Measurements from ENCODE around the gene ITPR2.
A peak's percentile ranks its signal among the peaks of the same experiment; 100 is the strongest.
"Not testable (repeated sequence)": the region's sequence is repeated elsewhere in the genome, so short reads cannot be mapped to it uniquely, and the experiment has no call there.

The ITPR2 gene

GRCh38 chr12:26654623-26655022 lies 178.4 kb downstream of the ITPR2 start:
- DNase-seq = no peak

DNA sequence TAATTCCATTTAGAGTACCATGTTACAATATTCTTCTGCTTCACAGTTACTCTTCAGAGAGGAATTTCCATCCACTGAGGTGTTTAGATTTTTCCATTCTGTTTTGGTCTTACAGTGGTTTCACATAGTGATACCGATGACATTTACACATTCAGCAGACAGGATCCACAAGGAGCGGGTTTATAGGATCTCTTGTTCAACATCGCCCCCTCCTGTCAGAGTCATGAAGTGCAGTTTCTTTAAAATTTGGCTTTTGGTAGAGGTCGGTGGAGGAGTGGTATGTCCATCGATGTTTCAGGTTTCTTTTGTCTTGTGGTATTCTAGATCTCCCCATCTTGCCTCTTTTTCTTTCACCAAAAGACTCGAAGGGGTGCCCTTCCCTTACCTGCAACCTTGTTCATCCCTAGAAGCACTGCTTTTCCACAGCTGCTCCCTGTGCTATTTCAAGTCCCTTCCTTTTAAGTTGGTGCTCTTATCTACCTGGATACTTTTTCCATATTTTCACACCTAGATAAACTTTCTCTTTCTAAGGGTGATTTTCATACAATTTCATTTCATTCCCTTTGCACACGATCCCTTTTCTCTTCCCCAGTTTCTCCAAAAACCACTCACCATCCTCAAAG lies 181.3 kb downstream of the ITPR2 start:
- peak; percentile 3 to 83 for DNase-seq

DNA sequence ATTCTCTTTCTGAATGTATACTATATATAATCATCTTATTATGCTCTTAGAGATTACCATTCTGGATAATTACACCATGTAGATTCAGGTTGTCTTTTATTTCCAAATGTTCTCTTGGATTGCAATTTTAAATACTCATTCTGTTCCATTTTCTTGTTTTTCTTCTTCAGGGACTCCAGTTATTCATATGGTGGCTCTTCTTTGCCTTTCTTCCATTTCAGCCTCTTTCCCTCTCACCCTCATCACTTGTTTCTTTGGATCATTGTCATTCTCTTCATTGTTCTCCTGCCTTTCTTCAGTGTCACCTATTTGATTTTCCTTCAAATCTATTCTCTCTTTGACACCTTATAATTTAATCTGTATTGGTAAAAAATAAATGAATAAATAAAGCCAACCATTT lies 182.0 kb downstream of the ITPR2 start:
- DNase-seq = no peak

- no peak for DNase-seq
Observed at GRCh38 chr12:26648999-26649398, 184.0 kb downstream of the ITPR2 start.

DNA sequence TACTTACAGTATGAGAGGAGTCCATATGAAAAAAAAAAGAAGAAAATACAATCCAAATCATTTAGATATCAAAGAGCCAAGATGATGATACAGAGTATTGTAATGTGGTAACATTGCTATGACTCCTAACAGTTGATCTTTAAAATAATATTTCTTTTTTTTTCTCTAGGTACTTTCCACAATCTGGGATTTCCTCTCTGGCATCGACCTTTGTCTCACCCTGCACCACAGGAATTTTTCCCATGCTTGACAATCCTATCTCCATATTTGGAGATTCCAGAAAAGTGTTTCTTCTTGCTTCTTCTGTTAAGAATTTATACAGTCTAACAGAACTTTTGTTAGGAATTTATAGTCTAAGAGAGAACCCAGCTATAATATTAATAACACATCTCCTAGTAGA lies 184.4 kb downstream of the ITPR2 start:
- no peak for DNase-seq

DNA sequence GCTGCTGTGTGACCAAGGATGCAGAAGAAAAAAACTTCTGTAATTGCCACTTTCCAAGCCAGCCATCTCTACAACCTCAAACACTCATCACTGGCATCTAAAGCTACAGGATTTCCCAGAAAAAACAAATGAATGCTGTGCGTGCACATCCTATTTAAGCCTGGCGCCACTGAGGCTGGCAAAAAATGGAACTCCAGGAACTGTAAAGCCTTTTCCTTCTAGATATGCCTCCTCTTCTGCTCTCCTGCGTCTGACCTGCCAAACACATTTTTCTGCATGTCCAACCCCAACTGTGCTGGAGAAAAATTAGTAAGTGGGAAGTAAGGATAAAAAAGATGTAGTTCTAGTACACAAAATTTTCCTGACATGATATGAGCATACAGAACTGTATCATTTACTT lies 184.9 kb downstream of the ITPR2 start:
- no peak for DNase-seq

GRCh38 chr12:26647088-26647487 lies 185.9 kb downstream of the ITPR2 start:
- DNase-seq = no peak

GRCh38 chr12:26646571-26646970 lies 186.4 kb downstream of the ITPR2 start:
- no peak for DNase-seq

DNA sequence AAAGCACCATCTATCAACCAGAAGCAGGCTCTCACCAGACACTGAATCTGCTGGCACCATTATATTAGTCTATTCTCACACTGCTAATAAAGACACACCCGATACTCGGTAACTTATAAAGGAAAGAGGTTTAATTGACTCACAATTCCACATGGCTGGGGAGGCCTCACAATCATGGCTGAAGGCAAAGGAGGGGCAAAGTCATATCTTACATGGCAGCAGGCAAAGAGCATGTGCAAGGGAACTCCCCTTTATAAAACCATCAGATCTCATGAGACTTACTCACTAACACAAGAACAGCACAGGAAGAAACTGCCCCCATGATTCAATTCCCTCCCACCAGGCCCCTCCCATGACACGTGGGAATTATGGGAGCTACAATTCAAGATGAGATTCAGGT lies 188.6 kb downstream of the ITPR2 start:
- DNase-seq = not testable (repeated sequence)

DNA sequence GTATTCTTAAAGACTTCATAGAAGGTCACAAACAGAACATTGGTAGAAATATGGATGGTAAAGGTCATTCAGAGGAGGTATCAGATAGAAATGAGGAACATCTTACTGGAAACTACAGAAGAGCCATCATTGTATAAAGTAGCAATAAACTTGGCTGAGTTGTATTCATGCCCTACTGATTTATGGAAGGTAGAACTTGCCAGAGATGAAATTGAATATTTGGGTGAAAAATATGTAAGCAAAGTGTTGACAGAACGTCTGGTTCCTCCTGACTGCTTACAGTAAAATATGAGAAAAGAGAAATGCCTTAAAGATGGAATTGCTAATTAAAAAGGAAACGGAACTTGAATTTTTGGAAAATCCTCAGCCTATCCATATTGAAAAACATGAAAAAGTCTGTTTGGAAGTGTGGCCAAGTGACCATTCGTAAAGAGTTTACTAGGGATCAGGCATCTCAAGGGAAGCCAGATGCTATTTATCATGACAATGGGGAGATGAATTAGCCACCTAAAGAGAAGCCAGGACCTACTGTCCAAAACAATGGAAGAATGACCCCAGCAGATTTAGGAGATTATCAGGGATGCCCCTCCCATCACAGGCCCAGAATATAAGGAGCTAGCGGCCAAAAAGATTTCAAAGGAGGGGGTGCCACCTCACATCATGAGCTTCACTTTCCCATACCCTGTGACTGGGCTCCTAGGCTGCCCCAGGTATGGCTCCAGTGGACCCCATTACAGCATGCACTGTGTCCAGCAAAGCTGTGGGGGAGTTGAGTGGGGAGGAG lies 189.3 kb downstream of the ITPR2 start:
- no peak for DNase-seq

GRCh38 chr12:26642361-26642760 lies 190.6 kb downstream of the ITPR2 start:
- DNase-seq = no peak

GRCh38 chr12:26636710-26637328 lies 196.2 kb downstream of the ITPR2 start:
- DNase-seq = no peak

- DNase-seq = no peak
Observed at GRCh38 chr12:26633591-26634210, 199.3 kb downstream of the ITPR2 start.

- no peak for DNase-seq
Observed at GRCh38 chr12:26632756-26633155, 200.2 kb downstream of the ITPR2 start.

DNA sequence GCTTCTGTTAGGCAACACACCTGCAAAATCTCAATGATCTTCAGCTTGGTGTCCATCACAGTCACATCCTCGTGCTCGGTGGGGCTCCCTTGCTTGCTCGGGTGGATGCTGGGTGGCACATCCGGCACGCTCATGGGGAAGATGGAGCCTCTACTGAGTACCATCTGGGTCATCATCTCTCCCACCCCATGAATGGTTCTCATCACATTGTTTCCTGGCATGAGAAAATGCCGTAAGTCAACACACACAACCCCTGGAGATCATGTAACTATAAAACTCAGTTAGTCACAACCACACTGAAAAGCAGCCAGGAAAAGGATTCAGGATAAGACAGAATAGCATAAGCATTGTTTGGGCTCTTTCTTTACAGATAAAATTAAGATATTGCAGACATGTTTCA lies 201.1 kb downstream of the ITPR2 start:
- no peak for DNase-seq

- no peak for DNase-seq
Observed at GRCh38 chr12:26630546-26631027, 202.4 kb downstream of the ITPR2 start.

DNA sequence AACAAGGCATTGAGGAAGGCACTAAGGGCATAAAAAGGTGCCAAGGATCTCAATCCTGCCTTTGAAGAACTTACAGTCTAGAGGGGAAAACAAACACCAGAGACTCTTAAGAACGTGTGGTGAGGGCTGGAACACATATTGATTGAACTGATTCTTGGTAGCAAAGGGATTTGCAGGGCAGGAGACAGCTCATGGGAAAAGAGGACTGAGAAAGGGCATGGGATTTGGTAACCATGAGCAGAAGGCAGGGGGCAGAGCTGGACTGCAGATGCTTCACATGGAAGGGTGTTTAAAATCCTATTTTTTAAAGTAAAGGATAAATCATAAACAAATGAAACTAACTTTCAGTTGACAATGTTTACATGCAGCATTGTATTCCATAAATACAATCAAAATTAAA lies 203.1 kb downstream of the ITPR2 start:
- DNase-seq = no peak

DNA sequence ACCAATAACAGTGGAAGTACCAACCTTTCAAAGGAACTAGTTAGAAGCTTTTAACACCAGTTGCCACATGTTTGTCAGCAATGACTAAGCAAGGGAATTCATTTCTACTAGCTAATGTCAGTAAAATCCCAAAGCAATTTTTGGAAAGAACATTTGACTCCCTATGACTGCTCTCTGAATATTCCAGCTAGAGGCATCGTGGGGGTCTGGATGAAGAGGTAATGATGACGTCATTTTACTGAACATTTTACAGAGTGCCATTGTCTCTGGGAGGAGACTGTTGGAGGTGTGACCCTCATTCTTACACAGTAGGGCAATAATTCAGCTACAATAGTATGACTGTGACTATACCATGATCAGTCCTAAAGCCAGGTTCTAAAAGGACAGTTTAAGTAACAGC lies 204.8 kb downstream of the ITPR2 start:
- no peak for DNase-seq

GRCh38 chr12:26627335-26627734 lies 205.7 kb downstream of the ITPR2 start:
- no peak for DNase-seq

DNA sequence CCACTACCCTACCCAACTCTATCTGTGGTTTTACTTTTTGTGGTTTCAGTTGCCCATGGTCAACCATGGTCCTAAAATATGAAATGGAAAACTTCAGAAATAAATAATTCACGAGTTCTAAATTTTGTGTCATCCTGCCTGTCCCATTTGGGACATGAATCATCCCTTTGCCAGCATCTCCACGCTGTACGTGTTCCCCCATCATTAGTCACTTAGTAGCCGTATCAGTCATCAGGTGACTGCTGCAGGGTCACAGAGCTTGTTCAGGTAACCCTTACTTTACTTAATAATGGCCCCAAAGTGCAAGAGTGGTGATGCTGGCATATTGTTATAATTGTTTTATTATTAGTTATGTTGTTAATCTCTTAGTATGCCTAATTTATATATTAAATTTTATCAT lies 209.9 kb downstream of the ITPR2 start:
- DNase-seq = no peak

- peak in 1 of 2 experiments; percentile 50 for DNase-seq
Observed at GRCh38 chr12:26622601-26623000, 210.4 kb downstream of the ITPR2 start.

DNA sequence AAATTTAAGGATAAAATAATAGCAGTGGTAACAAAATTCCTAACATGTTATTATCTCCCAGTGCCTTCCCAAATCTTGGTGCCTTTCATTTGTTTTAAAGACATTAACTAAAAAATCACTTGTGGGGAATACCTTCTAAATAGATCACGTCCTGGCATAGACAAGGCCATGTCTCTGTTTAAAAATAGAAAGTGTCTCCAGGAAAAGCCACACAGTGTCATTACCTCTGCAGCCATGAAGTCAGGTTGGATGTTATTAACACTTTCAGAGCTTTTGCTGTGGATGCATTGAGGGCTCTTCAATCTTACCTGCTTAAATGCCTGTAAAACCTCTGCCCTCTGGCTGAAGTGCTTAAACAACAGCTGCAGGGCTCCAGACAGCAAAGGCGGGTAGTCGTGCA lies 211.1 kb downstream of the ITPR2 start:
- peak; percentile 54 to 69 for DNase-seq

DNA sequence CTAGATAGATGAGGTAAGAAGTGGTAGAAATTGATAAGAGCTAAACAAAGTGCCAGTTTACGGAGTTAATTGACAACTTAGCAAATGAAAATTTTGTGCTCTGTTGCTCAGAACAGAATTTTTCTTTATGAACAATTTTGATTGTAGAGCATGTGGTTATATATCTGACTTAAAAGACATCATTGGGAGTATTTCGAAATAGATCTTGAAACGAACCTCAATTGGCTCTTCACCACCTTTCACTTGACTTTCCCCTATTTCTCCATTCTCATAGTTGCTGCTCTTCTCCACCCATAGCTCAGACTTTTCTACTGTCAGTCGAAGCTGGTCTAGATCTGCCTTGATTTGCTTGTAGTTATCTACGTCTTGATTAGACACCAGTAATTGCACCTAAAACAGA lies 212.1 kb downstream of the ITPR2 start:
- DNase-seq = no peak

GRCh38 chr12:26617513-26617912 lies 215.5 kb downstream of the ITPR2 start:
- DNase-seq = no peak
